ENCODE measurements around the gene ODF4.

Gene ODF4

GRCh38 chr17:8383143-8383822 lies 43.6 kb downstream of the ODF4 start, which contains the start of gene RPL26:
Gene RPL26, minus strand, starts transcription at chr17:8383193. Its CDS starts 883 bp downstream, at chr17:8382310.
- peak; percentile 88 for TF ChIP-seq CTCF (IDR thresholded peaks at IDR 0.05; ENCODE audit: control insufficient read depth, extremely low read depth, insufficient read depth)
- peak within 1 kb of the TSS; percentile 78 for H3K4me3 ChIP-seq (ENCODE audit: low read depth, low read length)
- peak; percentile 97 for DNase-seq (ENCODE audit: low read depth)

DNA sequence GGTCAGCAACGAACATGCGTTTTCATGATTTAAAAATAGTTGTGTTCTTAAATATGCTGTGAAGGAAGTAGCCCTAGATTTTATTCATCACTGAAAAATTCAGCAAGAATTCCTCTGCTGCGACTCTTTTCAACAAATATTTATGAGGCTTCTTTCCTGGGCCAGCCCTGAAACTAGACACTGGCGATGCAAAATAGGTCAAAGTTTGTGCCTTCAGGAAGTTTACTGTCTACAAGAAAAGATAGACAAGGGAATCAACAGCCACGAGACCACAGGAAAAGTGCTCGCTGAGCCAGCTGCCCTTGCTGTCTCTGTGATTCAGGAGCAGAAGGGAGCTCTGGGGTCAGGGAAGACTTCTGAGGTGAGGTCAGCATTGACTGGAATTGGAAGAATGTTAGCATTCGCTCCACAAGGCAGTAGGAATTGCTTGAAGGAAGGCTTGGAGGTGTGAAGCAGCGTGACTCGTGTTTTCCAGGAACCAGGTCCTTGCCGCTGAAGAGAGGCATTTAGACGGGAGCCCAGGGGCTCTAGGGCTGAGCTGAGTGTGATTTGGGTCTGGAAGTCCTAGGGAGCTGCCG lies 45.2 kb downstream of the ODF4 start:
- no peak for DNase-seq (ENCODE audit: low read depth)
- no peak overlapping the region; the same call in 1 of the 2 replicates for H3K4me3 ChIP-seq (ENCODE audit: low read depth, low read length)
- TF ChIP-seq CTCF (IDR thresholded peaks at IDR 0.05; ENCODE audit: control insufficient read depth, extremely low read depth, insufficient read depth) = no peak

DNA sequence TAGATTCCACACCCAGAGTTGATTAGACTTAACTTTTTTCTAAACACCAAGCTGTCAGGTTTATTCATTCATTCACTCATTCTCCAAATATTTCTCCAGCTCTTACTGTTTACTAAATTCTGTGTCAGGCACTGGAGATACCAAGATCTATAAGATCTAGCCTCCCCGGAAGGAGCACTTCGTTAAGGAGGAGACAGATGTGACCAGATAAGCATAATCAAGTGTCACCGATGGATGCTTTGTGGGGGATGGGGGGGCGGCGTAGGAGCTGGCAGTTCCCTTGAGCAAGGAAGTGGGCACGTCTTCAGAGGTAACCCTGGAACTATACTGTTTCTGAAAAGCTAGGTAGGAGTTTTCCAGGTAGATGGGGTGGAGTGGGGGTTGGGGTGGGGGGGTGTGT lies 47.2 kb downstream of the ODF4 start:
- TF ChIP-seq CTCF (IDR thresholded peaks at IDR 0.05; ENCODE audit: control insufficient read depth, extremely low read depth, insufficient read depth) = no peak
- no peak for DNase-seq (ENCODE audit: low read depth)
- H3K4me3 ChIP-seq (ENCODE audit: low read depth, low read length) = no peak overlapping the region

DNA sequence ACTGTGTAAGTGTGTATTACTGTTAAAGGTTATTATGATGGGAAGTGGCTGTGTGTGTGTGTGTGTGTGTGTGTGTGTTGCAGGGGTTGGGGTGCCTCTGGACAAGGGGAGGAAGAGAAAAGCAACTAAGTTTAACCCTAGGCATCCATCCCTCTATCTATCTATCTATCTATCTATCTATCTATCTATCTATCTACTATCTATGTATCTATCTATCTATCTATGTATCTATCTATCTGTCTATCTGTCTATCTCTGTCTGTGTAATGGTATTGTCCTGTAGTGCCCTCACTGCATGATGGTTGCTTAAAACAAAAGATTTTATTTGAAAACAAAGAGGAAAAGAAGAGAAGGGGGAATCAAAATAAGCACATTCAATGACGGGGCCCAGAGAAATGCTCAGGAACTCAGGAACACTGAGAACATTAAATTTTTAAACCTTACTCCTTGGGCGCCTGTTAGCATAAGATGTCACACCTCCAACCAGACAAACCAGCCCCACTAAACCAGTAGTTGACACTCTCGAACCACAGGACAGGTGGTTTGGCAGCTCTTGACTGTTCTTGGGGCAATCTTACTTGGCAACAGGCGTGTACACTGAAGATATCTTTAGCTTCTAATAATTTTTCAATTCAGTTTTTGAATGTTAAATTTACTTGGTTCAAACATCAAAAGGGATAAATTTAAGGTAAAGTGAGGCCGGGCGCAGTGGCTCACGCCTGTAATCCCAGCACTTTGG lies 48.4 kb downstream of the ODF4 start:
- H3K4me3 ChIP-seq (ENCODE audit: low read depth, low read length) = no peak overlapping the region
- no peak for DNase-seq (ENCODE audit: low read depth)
- TF ChIP-seq CTCF (IDR thresholded peaks at IDR 0.05; ENCODE audit: control insufficient read depth, extremely low read depth, insufficient read depth) = no peak

DNA sequence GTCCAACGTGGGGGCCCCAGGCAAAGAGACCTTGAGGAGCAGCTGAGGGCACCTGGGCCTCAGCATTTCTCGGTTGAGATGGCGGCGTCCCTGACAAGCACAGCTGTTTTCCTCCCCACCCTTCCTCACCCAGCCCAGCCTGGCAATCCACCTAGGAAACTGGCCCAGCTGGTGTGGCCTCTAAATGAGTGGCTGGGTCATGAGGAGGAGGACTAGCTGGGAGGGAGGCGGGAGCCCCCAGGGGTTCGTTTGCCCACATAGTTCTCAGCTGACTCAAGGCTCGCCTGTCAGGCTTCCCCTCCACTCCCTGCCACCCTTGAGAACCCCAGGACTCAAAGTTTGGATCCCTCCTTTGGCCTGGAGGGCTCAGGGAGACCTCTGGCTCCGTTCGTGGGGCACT lies 52.1 kb downstream of the ODF4 start:
- TF ChIP-seq CTCF (IDR thresholded peaks at IDR 0.05; ENCODE audit: control insufficient read depth, extremely low read depth, insufficient read depth) = no peak
- no peak overlapping the region for H3K4me3 ChIP-seq (ENCODE audit: low read depth, low read length)
- DNase-seq (ENCODE audit: low read depth) = no peak

- DNase-seq (ENCODE audit: low read depth) = no peak
- no peak for TF ChIP-seq CTCF (IDR thresholded peaks at IDR 0.05; ENCODE audit: control insufficient read depth, extremely low read depth, insufficient read depth)
- no peak overlapping the region for H3K4me3 ChIP-seq (ENCODE audit: low read depth, low read length)
These were observed 52.6 kb downstream of the ODF4 start for GRCh38 chr17:8392274-8392673.
